BJ (cell line): ENCODE measurements around the gene UBE2QL1. TPM values are rescaled to one million over a fixed set of nuclear protein-coding genes. Genes with fewer than 3 reads are reported as not detected.

ENCODE experiments used
- CTCF ChIA-PET: fragments of 350-600 bp; formaldehyde crosslinking; extraction: SDS; loops from one replicate; lab custom pipeline; 2021; ENCODE audit warnings: antibody characterized with exemption, inconsistent platforms; lab: Yijun Ruan, JAX
- POLR2A ChIA-PET: fragments of 300-600 bp; sonication (Branson Sonifier 250); formaldehyde crosslinking; extraction: SDS; loops from one replicate; lab custom pipeline; 2021; ENCODE audit warnings: antibody characterized with exemption; lab: Charles Lee
- DNase-seq: peaks from one replicate; pipeline ENCODE4 v3.0.0-alpha.2; 2011; ENCODE audit warnings: low read depth
- H3K27me3 ChIP-seq: 2 replicates; pipeline ENCODE4 v1.6.0; 2011; ENCODE audit warnings: low read length; ENCODE audit not compliant: control insufficient read depth, insufficient read depth
- H3K36me3 ChIP-seq: 2 replicates; pipeline ENCODE4 v1.5.1; 2011; ENCODE audit warnings: low read length; ENCODE audit not compliant: control insufficient read depth, insufficient read depth
- H3K4me3 ChIP-seq: 2 replicates; pipeline ENCODE4 v1.5.1; 2011; ENCODE audit warnings: low read depth, mild to moderate bottlenecking, control low read depth, low read length
- CTCF ChIP-seq: IDR thresholded peaks from 2 replicates; pipeline ENCODE4 v1.5.1; 2011; ENCODE audit warnings: low read depth, mild to moderate bottlenecking, control low read depth, inconsistent platforms, low read length, moderate library complexity; ENCODE audit not compliant: insufficient read depth
- polyA plus RNA-seq: library from polyadenylated mRNA; depleted of rRNA; stranded (reverse); fragments of >200 nt; gene quantifications from 2 replicates; pipeline ENCODE4 v1.2.3, GENCODE V29; 2011

The UBE2QL1 gene
- polyA plus RNA-seq, 1 experiment: not detected

DNA sequence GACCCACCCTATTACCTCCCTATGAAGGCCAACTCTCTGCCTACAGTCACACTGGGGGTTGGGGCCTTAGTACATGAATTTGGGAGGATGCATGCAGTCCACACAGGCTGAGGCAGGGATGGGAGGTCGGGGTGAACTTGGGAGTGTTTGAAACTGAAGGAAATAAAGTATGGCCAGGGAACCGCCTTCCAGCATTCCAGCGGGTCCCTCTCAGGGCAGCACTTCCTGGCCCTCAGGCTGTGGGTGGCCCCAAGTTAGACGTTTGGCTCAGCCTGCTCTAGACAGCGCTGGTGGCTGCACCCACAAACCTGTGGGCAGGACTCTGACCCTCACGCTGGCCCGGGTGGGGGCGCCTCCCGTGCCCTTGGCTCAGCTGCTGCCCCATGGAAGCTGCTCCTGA lies 74.3 kb downstream of the UBE2QL1 start:
- TF ChIP-seq CTCF: no peak
- no peak overlapping the region for H3K4me3 ChIP-seq
- no peak for DNase-seq
- ChIA-PET CTCF (no interaction called here), POLR2A (no interaction called here)
- no peaks in the 10 kb centered on the region for H3K36me3 ChIP-seq
- H3K27me3 ChIP-seq: no peaks in the 10 kb centered on the region

DNA sequence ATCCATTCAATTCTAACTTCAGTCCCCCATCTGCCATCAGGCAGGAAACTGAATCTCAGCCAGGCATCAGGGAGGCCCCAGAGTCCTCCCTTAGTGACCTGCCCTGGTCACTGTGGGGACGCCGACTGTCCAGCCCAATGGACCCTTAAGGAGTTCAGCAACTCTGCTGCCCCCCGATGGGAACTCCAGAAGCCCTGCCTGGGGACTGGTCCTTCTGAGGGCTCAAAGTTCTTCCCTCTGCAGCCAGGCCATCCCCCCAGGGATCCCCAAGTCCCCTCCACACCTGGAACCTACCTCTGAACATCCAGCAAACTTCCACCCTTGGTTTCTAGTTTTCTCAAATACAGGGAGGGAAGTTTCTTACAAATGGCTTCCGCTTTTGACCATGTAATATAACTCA lies 76.8 kb downstream of the UBE2QL1 start:
- Histone ChIP-seq H3K4me3 (no peak overlapping the region), H3K27me3 (no peaks in the 10 kb centered on the region), H3K36me3 (no peaks in the 10 kb centered on the region)
- DNase-seq: no peak
- ChIA-PET POLR2A (no interaction called here), CTCF (no interaction called here)
- no peak for TF ChIP-seq CTCF

DNA sequence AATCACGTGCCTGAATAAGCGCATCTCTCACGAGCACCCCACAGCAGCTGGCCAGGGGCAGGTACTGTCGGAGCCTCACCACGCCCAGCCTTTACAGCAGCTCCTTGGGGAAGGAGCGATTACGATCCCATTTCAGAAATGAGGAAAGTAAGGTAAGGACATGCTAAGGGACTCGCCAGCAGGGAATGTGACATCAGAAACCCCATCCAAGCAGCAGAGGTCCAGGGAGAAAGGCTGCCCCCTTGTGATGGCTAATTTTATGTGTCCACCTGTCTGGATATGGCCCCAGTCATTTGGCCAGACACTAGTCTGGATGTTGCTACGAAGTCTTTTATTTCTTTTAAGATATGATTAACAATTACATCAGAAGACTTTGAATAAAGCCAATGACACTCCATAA lies 77.3 kb downstream of the UBE2QL1 start:
- H3K27me3 ChIP-seq: no peaks in the 10 kb centered on the region
- peak; percentile 28; the same call in 1 of the 2 replicates for TF ChIP-seq CTCF
- no peaks in the 10 kb centered on the region for H3K36me3 ChIP-seq
- ChIA-PET CTCF (no interaction called here), POLR2A (no interaction called here)
- no peak for DNase-seq
- H3K4me3 ChIP-seq: no peak overlapping the region

DNA sequence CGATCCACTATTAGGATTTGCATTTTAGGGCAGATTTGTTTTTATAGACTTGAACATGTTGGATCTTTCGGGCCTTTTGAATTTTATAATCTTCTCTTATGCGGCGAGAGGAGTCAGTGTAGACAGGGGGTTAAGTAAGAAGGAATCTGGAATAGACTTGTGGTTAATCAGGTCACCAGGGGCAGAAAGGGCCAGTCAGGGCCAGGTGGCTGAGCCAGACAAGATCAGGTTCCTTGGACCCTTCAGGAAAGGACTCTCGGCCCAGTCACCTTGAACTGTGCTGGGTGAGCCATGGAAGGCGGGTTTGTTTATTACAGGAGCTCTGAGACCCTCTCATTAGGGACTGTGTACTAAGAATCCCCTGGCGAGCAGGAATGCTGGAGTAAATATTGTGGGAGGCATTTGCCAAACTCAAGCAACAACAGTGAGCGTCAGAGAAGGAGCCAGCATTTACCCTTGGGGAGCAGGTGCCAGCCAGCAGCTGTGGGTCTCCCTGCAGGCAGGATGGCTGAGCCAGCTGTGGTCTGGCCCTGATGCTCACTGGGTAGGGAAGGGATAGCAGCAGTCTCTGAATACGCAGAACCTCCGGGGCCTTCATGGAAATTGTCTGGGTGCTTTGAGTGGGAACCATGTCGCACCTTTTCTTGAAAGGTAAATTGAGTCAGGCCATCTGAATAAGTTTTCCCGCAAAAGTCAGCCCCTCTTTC lies 79.2 kb downstream of the UBE2QL1 start:
- H3K4me3 ChIP-seq: no peak overlapping the region
- POLR2A ChIA-PET: no interaction called here
- no peak for TF ChIP-seq CTCF
- no peak for DNase-seq
- H3K36me3 ChIP-seq: no peaks in the 10 kb centered on the region
- no peaks in the 10 kb centered on the region for H3K27me3 ChIP-seq
- CTCF ChIA-PET: no interaction called here

DNA sequence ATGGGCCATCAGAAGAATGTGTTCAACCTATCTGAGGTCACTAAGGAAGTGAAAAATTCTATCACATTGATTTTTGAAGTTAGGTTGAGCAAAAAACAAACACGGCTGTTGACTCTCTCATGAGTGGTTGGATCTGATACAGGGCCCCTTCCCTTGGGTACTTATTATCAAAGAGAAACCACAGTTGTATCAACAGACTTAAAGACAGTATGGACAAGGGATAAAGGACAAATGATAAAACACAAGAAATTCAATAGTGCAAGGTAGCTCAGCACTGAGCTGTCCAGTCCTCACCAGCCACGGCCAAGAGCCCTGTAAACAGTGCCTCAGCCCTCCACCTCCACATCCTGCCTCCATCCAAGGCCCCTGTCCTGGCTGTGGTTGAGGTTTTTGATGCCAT lies 86.9 kb downstream of the UBE2QL1 start:
- TF ChIP-seq CTCF: no peak
- ChIA-PET CTCF (no interaction called here), POLR2A (no interaction called here)
- no peak for DNase-seq
- H3K27me3 ChIP-seq: no peaks in the 10 kb centered on the region; the same call in 1 of the 2 replicates
- no peak overlapping the region for H3K4me3 ChIP-seq
- no peaks in the 10 kb centered on the region for H3K36me3 ChIP-seq
